SK-N-SH treated with all-trans-retinoic acid at 6 μM for 48 hours (cell line): ENCODE measurements around the gene WIPF1.

Source experiments
- ATAC-seq: fragments of 200-7000 bp; cut with Tn5 transposase; 3 replicates; pipeline ENCODE4 v1.9.1; 2020; ENCODE audit warnings: mild to moderate bottlenecking, moderate library complexity
- ARNTL ChIP-seq: fragments of 450-650 bp; formaldehyde crosslinking; IDR thresholded peaks from 2 replicates; pipeline ENCODE4 v1.5.0; 2020; ENCODE audit warnings: low read depth, mild to moderate bottlenecking, moderate library complexity, borderline replicate concordance
- BACH2 ChIP-seq: fragments of 250-450 bp; sonication (Bioruptor Pico); IDR thresholded peaks from 2 replicates; pipeline ENCODE4 v1.9.0; 2021; ENCODE audit warnings: mild to moderate bottlenecking, borderline replicate concordance
- CSDC2 ChIP-seq: fragments of 250-450 bp; sonication (Bioruptor Pico); IDR thresholded peaks from 2 replicates; pipeline ENCODE4 v1.5.0; 2020; ENCODE audit warnings: mild to moderate bottlenecking, moderate library complexity
- CSRNP3 ChIP-seq: fragments of 250-450 bp; sonication (Bioruptor Pico); IDR thresholded peaks from 2 replicates; pipeline ENCODE4 v1.5.1; 2021; ENCODE audit warnings: mild to moderate bottlenecking, moderate library complexity
- ESRRG ChIP-seq: fragments of 250-450 bp; sonication (Bioruptor Pico); IDR thresholded peaks from 2 replicates; pipeline ENCODE4 v1.6.1; 2021; ENCODE audit warnings: mild to moderate bottlenecking
- GLIS3 ChIP-seq: fragments of 250-450 bp; sonication (Bioruptor Pico); IDR thresholded peaks from 2 replicates; pipeline ENCODE4 v1.5.0; 2020; ENCODE audit warnings: mild to moderate bottlenecking, moderate library complexity
- ISL1 ChIP-seq: fragments of 250-450 bp; sonication (Bioruptor Pico); IDR thresholded peaks from 2 replicates; pipeline ENCODE4 v2.1.2; 2022; ENCODE audit warnings: mild to moderate bottlenecking, moderate library complexity
- OSR1 ChIP-seq: fragments of 250-450 bp; sonication (Bioruptor Pico); IDR thresholded peaks from 2 replicates; pipeline ENCODE4 v1.8.0; 2022; ENCODE audit warnings: moderate library complexity, mild to moderate bottlenecking, inconsistent platforms
- PATZ1 ChIP-seq: fragments of 250-450 bp; sonication (Bioruptor Pico); IDR thresholded peaks from 2 replicates; pipeline ENCODE4 v1.8.0; 2020; ENCODE audit warnings: mild to moderate bottlenecking, moderate library complexity, borderline replicate concordance
- POU6F1 ChIP-seq: fragments of 250-450 bp; sonication (Bioruptor Pico); IDR thresholded peaks from 2 replicates; pipeline ENCODE4 v1.8.0; 2021; ENCODE audit warnings: low read depth, mild to moderate bottlenecking, moderate library complexity, borderline replicate concordance
- PPARA ChIP-seq: fragments of 250-450 bp; sonication (Bioruptor Pico); IDR thresholded peaks from 2 replicates; pipeline ENCODE4 v1.5.0; 2020; ENCODE audit warnings: mild to moderate bottlenecking, borderline replicate concordance
- RARB ChIP-seq: fragments of 250-450 bp; sonication (Bioruptor Pico); IDR thresholded peaks from 2 replicates; pipeline ENCODE4 v1.8.0; 2021; ENCODE audit warnings: mild to moderate bottlenecking, moderate library complexity
- SNAI2 ChIP-seq: fragments of 250-450 bp; sonication (Bioruptor Pico); IDR thresholded peaks from 2 replicates; pipeline ENCODE4 v1.5.0; 2020; ENCODE audit warnings: mild to moderate bottlenecking, moderate library complexity
- TCF4 ChIP-seq: fragments of 250-450 bp; sonication (Bioruptor Pico); IDR thresholded peaks from 2 replicates; pipeline ENCODE4 v1.8.0; 2021; ENCODE audit warnings: mild to moderate bottlenecking, moderate library complexity, borderline replicate concordance
- TOX ChIP-seq: fragments of 250-450 bp; sonication (Bioruptor Pico); IDR thresholded peaks from 2 replicates; pipeline ENCODE4 v1.8.0; 2021; ENCODE audit warnings: mild to moderate bottlenecking, moderate library complexity, borderline replicate concordance
- TSHZ2 ChIP-seq: fragments of 250-450 bp; sonication (Bioruptor Pico); IDR thresholded peaks from 2 replicates; pipeline ENCODE4 v1.5.0; 2020; ENCODE audit warnings: mild to moderate bottlenecking, moderate library complexity
- ZFP3 ChIP-seq: fragments of 250-450 bp; sonication (Bioruptor Pico); IDR thresholded peaks from 2 replicates; pipeline ENCODE4 v1.5.0; 2020; ENCODE audit warnings: mild to moderate bottlenecking, moderate library complexity
- ZFP30 ChIP-seq: fragments of 450-650 bp; formaldehyde crosslinking; IDR thresholded peaks from 2 replicates; pipeline ENCODE4 v1.5.0; 2022; ENCODE audit warnings: mild to moderate bottlenecking, moderate library complexity
- ZNF565 ChIP-seq: fragments of 450-650 bp; formaldehyde crosslinking; conservative IDR thresholded peaks from 2 replicates; pipeline ENCODE4 v1.5.0; 2020; ENCODE audit warnings: low read depth, mild to moderate bottlenecking, moderate library complexity
- ZNF70 ChIP-seq: fragments of 450-650 bp; formaldehyde crosslinking; IDR thresholded peaks from 2 replicates; pipeline ENCODE4 v1.5.0; 2020; ENCODE audit warnings: mild to moderate bottlenecking, moderate library complexity
- ZNF8 ChIP-seq: fragments of 450-650 bp; formaldehyde crosslinking; IDR thresholded peaks from 2 replicates; pipeline ENCODE4 v1.5.0; 2020; ENCODE audit warnings: mild to moderate bottlenecking, moderate library complexity

The WIPF1 gene

GRCh38 chr2:174511580-174512260 is 85.9 kb downstream of the WIPF1 start:
- no peak for ATAC-seq
- no peak for TF ChIP-seq SNAI2
- TF ChIP-seq CSDC2 = no peak
- no peak for TF ChIP-seq ISL1 (CRISPR knock-in tag)
- TF ChIP-seq TSHZ2 (CRISPR knock-in tag) = no peak
- TF ChIP-seq ARNTL (CRISPR knock-in tag) = no peak
- TF ChIP-seq ZNF565 (CRISPR knock-in tag) = no peak
- TF ChIP-seq OSR1 = no peak
- no peak for TF ChIP-seq BACH2 (CRISPR knock-in tag)
- TF ChIP-seq ESRRG = no peak
- no peak for TF ChIP-seq ZNF8 (CRISPR knock-in tag)
- no peak for TF ChIP-seq TOX (CRISPR knock-in tag)
- no peak for TF ChIP-seq ZNF70
- TF ChIP-seq CSRNP3 (CRISPR knock-in tag) = no peak
- no peak for TF ChIP-seq PATZ1 (CRISPR knock-in tag)
- no peak for TF ChIP-seq ZFP30 (CRISPR knock-in tag)
- TF ChIP-seq RARB = no peak
- no peak for TF ChIP-seq TCF4 (CRISPR knock-in tag)
- TF ChIP-seq PPARA (CRISPR knock-in tag) = no peak
- no peak for TF ChIP-seq GLIS3
- no peak for TF ChIP-seq POU6F1

- no peak for ATAC-seq
- TF ChIP-seq ZFP3 (CRISPR knock-in tag) = no peak
- TF ChIP-seq ZNF8 (CRISPR knock-in tag) = no peak
- no peak for TF ChIP-seq RARB
- TF ChIP-seq GLIS3 = no peak
- no peak for TF ChIP-seq TCF4 (CRISPR knock-in tag)
- no peak for TF ChIP-seq ARNTL (CRISPR knock-in tag)
- TF ChIP-seq TOX (CRISPR knock-in tag) = no peak
Measured at GRCh38 chr2:174510583-174511189, 86.9 kb downstream of the WIPF1 start.
